ENCODE data around the gene HMMR.

DNA sequence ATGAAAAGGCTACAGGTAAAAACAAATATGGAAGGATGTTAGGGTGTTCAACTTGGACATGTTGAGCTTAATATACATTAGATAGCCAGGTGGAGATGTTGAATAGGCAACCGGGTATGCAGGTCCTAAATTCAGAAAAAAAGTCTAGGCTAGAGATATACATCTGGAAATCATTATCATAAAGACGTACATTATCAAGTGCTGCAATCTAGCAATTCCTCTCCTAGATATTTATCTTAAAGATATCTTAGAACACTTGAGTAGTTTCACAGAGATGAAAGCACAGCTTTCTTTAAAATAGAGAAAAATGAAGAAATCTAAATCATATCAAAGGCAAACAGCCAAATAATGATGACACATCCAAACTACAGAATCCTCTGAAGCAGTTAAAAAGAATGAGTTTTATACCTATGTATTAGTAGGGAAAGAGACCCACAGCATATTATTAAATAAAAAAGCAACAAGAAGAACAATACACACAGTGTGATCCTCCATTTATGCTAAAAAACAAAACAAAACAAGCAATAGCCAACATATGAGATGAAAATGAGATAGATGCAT lies 4.3 kb upstream of the HMMR start:
- TF ChIP-seq, protein P1, sequence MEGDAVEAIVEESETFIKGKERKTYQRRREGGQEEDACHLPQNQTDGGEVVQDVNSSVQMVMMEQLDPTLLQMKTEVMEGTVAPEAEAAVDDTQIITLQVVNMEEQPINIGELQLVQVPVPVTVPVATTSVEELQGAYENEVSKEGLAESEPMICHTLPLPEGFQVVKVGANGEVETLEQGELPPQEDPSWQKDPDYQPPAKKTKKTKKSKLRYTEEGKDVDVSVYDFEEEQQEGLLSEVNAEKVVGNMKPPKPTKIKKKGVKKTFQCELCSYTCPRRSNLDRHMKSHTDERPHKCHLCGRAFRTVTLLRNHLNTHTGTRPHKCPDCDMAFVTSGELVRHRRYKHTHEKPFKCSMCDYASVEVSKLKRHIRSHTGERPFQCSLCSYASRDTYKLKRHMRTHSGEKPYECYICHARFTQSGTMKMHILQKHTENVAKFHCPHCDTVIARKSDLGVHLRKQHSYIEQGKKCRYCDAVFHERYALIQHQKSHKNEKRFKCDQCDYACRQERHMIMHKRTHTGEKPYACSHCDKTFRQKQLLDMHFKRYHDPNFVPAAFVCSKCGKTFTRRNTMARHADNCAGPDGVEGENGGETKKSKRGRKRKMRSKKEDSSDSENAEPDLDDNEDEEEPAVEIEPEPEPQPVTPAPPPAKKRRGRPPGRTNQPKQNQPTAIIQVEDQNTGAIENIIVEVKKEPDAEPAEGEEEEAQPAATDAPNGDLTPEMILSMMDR (IDR thresholded peaks at IDR 0.05 in 2 of 3, conservative IDR thresholded peaks at IDR 0.05 in 1 of 3; ENCODE audit: borderline replicate concordance in 1 of 3, insufficient read depth in 1 of 3, low read depth in 2 of 3, low read length in 2 of 3), result no peak
- TF ChIP-seq POLR2A (IDR thresholded peaks at IDR 0.05; ENCODE audit: borderline replicate concordance, extremely low read depth, insufficient read depth, insufficient read length), result no peak
- TF ChIP-seq EGR1 (IDR thresholded peaks at IDR 0.05; ENCODE audit: low read depth), result no peak
- TF ChIP-seq, protein P2, sequence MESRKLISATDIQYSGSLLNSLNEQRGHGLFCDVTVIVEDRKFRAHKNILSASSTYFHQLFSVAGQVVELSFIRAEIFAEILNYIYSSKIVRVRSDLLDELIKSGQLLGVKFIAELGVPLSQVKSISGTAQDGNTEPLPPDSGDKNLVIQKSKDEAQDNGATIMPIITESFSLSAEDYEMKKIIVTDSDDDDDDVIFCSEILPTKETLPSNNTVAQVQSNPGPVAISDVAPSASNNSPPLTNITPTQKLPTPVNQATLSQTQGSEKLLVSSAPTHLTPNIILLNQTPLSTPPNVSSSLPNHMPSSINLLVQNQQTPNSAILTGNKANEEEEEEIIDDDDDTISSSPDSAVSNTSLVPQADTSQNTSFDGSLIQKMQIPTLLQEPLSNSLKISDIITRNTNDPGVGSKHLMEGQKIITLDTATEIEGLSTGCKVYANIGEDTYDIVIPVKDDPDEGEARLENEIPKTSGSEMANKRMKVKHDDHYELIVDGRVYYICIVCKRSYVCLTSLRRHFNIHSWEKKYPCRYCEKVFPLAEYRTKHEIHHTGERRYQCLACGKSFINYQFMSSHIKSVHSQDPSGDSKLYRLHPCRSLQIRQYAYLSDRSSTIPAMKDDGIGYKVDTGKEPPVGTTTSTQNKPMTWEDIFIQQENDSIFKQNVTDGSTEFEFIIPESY (IDR thresholded peaks at IDR 0.05; ENCODE audit: extremely low read depth, insufficient replicate concordance, low read length), result no peak
- TF ChIP-seq, protein P3, sequence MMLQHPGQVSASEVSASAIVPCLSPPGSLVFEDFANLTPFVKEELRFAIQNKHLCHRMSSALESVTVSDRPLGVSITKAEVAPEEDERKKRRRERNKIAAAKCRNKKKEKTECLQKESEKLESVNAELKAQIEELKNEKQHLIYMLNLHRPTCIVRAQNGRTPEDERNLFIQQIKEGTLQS (IDR thresholded peaks at IDR 0.05), result no peak
